ENCODE measurements around the gene ZC2HC1C. TPM values are rescaled to one million over a fixed set of nuclear protein-coding genes. Genes with fewer than 3 reads are reported as not detected.

Gene ZC2HC1C
- total and polyA plus RNA-seq, 10 of the 15 experiments (the other 5 are each of a cell fraction or from before 2014, with no cell fraction given), result 0.92 to 3.7 (median 1.6) TPM

- Histone ChIP-seq H3K4me1 (ENCODE audit: control insufficient read depth, insufficient read depth, low read length) (no peaks in the 10 kb centered on the region), H3K9me3 (replicated peaks; ENCODE audit: control insufficient read depth, insufficient read depth, low read length) (no peaks in the 10 kb centered on the region), H4K20me1 (ENCODE audit: control insufficient read depth, insufficient read depth) (no peaks in the 10 kb centered on the region), H3K4me3 (no peak overlapping the region), H3K36me3 (ENCODE audit: control insufficient read depth in 2 of 2, insufficient read depth in 2 of 2, low read length in 1 of 2) (peaks cover 1 to 17% of the 10 kb centered on the region in 2 experiments; a peak in 2 of 4 replicates), H3K79me2 (ENCODE audit: control insufficient read depth, insufficient read depth, low read length) (peaks cover 7% of the 10 kb centered on the region), H3K27me3 (replicated peaks in 1 of 2; ENCODE audit: control insufficient read depth in 2 of 2, insufficient read depth in 2 of 2, low read length in 1 of 2) (no peaks in the 10 kb centered on the region), H3K9ac (ENCODE audit: control insufficient read depth, insufficient read depth, low read length) (no peak overlapping the region), H3K27ac (ENCODE audit: control insufficient read depth, insufficient read depth) (no peak overlapping the region), H3K4me2 (ENCODE audit: control insufficient read depth, insufficient read depth) (no peak overlapping the region), H2AFZ (ENCODE audit: control insufficient read depth, low read depth, low read length) (no peak overlapping the region)
- DNase-seq (ENCODE audit: low read depth, low spot score), result no peak
- intact Hi-C loops (cut with micrococcal nuclease; ENCODE audit: unreplicated experiment) (no loop called here), in situ Hi-C loops (cut with MboI) (loop anchor here (10.0 kb wide), 2 partner anchors 364 to 534 kb away; no protein-coding TSS in a partner anchor)
- FAIRE-seq, result no peak
- 72% methylated on average over 3 of the region's 3 CpGs for WGBS (ENCODE audit: insufficient coverage, insufficient replicate concordance, low lambda C conversion rate, missing lambda C conversion rate)
- BruUV-seq (replicated peaks), result no TSS peak
- RAD21 ChIA-PET (ENCODE audit: unreplicated experiment), result no interaction called here
- CTCF ChIA-PET, result interaction anchor here (1.2 kb wide), 1 partner anchor 176 kb away, joined by 5 read pairs; no protein-coding TSS in a partner anchor
- no peak for ATAC-seq
- TF ChIP-seq E2F4 (IDR thresholded peaks at IDR 0.05; ENCODE audit: low read depth, low read length) (no peak), ETV6 (conservative IDR thresholded peaks at IDR 0.05 in 1 of 2, IDR thresholded peaks at IDR 0.05 in 1 of 2; ENCODE audit: borderline replicate concordance in 1 of 2, low read depth in 1 of 2) (no peak), MTA2 (IDR thresholded peaks at IDR 0.05; ENCODE audit: low read depth) (no peak), POLR2AphosphoS5 (IDR thresholded peaks at IDR 0.05; ENCODE audit: low read length) (no peak), DPF2 (IDR thresholded peaks at IDR 0.05) (no peak), BRCA1 (IDR thresholded peaks at IDR 0.05; ENCODE audit: low read depth, low read length) (no peak), EP300 (IDR thresholded peaks at IDR 0.05; ENCODE audit: borderline replicate concordance in 1 of 2, control insufficient read depth in 1 of 2, low read depth in 2 of 2, low read length in 2 of 2) (no peak), NR2C1 (IDR thresholded peaks at IDR 0.05) (no peak), TCF12 (IDR thresholded peaks at IDR 0.05; ENCODE audit: low read depth, low read length) (no peak), MTA3 (IDR thresholded peaks at IDR 0.05; ENCODE audit: borderline replicate concordance, low read length) (no peak), KAT2A (conservative IDR thresholded peaks at IDR 0.05; ENCODE audit: control insufficient read depth, low read depth, low read length) (no peak), ZBED1 (IDR thresholded peaks at IDR 0.05; ENCODE audit: borderline replicate concordance) (no peak), SREBF1 (IDR thresholded peaks at IDR 0.05; ENCODE audit: low read length) (no peak), ELK1 (IDR thresholded peaks at IDR 0.05; ENCODE audit: low read depth, low read length) (no peak), RFX5 (IDR thresholded peaks at IDR 0.05; ENCODE audit: low read depth, low read length) (no peak), HDAC6 (IDR thresholded peaks at IDR 0.05; ENCODE audit: unreplicated experiment) (no peak)
- POLR2A ChIA-PET, result interaction anchor here (0.5 to 1.2 kb wide), 3 partner anchors 31 to 359 kb away, joined by 3 to 7 read pairs (median 5); no protein-coding TSS in a partner anchor
- SMC1A ChIA-PET (ENCODE audit: uncharacterized antibody, unreplicated experiment), result interaction anchor here (0.6 to 2.1 kb wide), 3 partner anchors 9 to 174 kb away, joined by 3 to 6 read pairs (median 5); no protein-coding TSS in a partner anchor
These were observed 51.3 kb downstream of the ZC2HC1C start for GRCh38 chr14:75120541-75121291.

Data from GM12878 (cell line).